Body of pancreas (tissue), 4 donors: ENCODE results near the gene DGKD. TPM values are rescaled to one million over a fixed set of nuclear protein-coding genes. Genes with fewer than 3 reads are reported as not detected.

ENCODE experiments used
- ATAC-seq: fragments of 150-250 bp; one replicate; pipeline ENCODE4 v1.9.1; 2016
- DNase-seq, 4 donors: peaks; one replicate each; pipeline ENCODE4 v3.0.0-alpha.2; 2019
- H3K27ac ChIP-seq, 4 donors: fragments of 200-600 bp; sonication (generic); 1 replicate in 3 of 4; 2 replicates in 1 of 4; pipeline versions ENCODE4 v1.5.1 to v1.6.1; 2016 to 2019; ENCODE audit warnings: mild to moderate bottlenecking in 1 of 4, mixed read lengths in 1 of 4, moderate library complexity in 1 of 4
- H3K27me3 ChIP-seq, 2 donors: fragments of 200-600 bp; sonication (generic); one replicate each; pipeline ENCODE4 v1.6.0; 2016; ENCODE audit warnings: mild to moderate bottlenecking in 1 of 2
- H3K36me3 ChIP-seq, 2 donors: fragments of 200-600 bp; sonication (generic); replicated peaks in 1 of 2; 2 replicates each; pipeline ENCODE4 v1.5.1; 2016; ENCODE audit warnings: low read depth in 2 of 2; ENCODE audit not compliant: insufficient read depth in 1 of 2
- H3K4me1 ChIP-seq: fragments of 200-600 bp; sonication (generic); one replicate; pipeline ENCODE4 v1.6.0; 2016
- H3K4me3 ChIP-seq, 2 donors: fragments of 200-600 bp; sonication (generic); 1 replicate in 1 of 2; 2 replicates in 1 of 2; pipeline ENCODE4 v1.5.1; 2016 to 2019
- H3K9me3 ChIP-seq, 3 donors: fragments of 200-600 bp; sonication (generic); 1 replicate in 2 of 3; 2 replicates in 1 of 3; pipeline ENCODE4 v1.5.1; 2016
- CTCF ChIP-seq, 7 experiments: fragments of 450-650 bp in 4 of 7; fragments of 200-600 bp in 3 of 7; sonication (generic) in 3 of 7; IDR thresholded peaks; one replicate each; pipeline ENCODE4 v1.5.1; 2016 to 2019; ENCODE audit warnings: antibody characterized with exemption in 7 of 7
- POLR2A ChIP-seq, 3 donors: fragments of 450-650 bp; IDR thresholded peaks; one replicate each; pipeline ENCODE4 v1.6.1; 2016; ENCODE audit warnings: antibody characterized with exemption in 3 of 3, mild to moderate bottlenecking in 2 of 3
- WGBS, 2 donors: methylation state at CpG; one replicate each; pipeline ENCODE4 v1.1.5; 2017; 5-methylcytosine and 5-hydroxymethylcytosine counted together
- intact Hi-C: fragments of 100-400 bp; cut with DNase I; formaldehyde crosslinking; loops from one replicate; pipeline ENCODE4 v1.15.1; 2023
- total RNA-seq, 2 donors: library from RNA; depleted of rRNA; stranded (reverse); fragments of >200 nt; gene quantifications; one replicate each; pipeline ENCODE4 v1.1.0, GENCODE V29; 2016

DGKD gene
- total RNA-seq, 2 donors from 2014 or later: 9.1 to 30.3 TPM

DNA sequence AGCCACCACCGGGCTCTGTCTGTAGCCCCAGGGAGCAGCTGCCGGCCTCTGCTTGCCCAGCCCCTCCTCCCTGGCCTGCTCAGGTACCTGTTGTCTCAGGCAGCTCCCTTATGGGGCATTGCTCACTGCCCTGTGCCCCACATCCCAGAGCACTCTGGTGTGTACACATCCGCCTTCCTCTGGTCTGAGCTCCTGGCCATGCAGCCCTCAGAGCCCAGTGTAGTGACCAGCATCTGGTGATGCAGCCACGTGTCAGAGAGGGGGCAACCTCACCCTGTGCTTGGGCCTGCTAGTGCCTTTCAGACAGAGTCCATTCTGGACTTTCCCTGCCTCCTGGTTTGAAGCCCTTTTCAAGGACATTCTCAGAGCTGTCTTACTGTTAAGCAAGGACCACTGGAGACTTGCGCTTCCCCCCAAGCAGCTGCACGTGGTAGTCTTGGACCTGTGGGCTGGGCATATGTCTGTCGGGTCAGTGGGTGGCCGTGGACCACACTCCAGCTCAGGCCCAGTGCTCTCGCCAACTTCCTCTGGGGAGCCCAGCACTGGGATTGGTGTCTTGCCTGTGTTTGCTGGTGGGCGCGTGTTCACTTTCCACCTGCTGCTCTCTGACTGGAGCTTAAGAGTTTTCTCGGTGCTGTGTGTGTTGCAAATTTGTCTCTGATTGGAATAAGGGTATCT, 30.7 kb downstream of the DGKD start:
- Histone ChIP-seq H3K36me3 (no peaks in the 10 kb centered on the region), H3K4me1 (peaks cover 19% of the 10 kb centered on the region), H3K27me3 (no peaks in the 10 kb centered on the region), H3K9me3 (no peaks in the 10 kb centered on the region), H3K4me3 (no peak overlapping the region), H3K27ac (no peak overlapping the region)
- no peak for ATAC-seq
- WGBS, 2 donors: 84 to 91% methylated on average over 9 to 12 of the region's 12 CpGs
- intact Hi-C loops: no loop called here
- DNase-seq: no peak
- TF ChIP-seq CTCF (IDR thresholded peaks at IDR 0.05): no peak
- TF ChIP-seq POLR2A (IDR thresholded peaks at IDR 0.05): no peak

GRCh38 chr2:233385489-233386044, 31.3 kb downstream of the DGKD start:
- ATAC-seq: no peak
- TF ChIP-seq POLR2A (IDR thresholded peaks at IDR 0.05): no peak
- TF ChIP-seq CTCF (IDR thresholded peaks at IDR 0.05): no peak
- no peaks in the 10 kb centered on the region for H3K9me3 ChIP-seq
- H3K36me3 ChIP-seq: no peaks in the 10 kb centered on the region
- intact Hi-C loops: no loop called here
- H3K4me3 ChIP-seq: no peak overlapping the region
- H3K4me1 ChIP-seq: peaks cover 19% of the 10 kb centered on the region
- 79 to 84% methylated on average over 14 of the region's 14 CpGs for WGBS, 2 donors
- no peak for DNase-seq
- H3K27me3 ChIP-seq: no peaks in the 10 kb centered on the region
- no peak overlapping the region for H3K27ac ChIP-seq

DNA sequence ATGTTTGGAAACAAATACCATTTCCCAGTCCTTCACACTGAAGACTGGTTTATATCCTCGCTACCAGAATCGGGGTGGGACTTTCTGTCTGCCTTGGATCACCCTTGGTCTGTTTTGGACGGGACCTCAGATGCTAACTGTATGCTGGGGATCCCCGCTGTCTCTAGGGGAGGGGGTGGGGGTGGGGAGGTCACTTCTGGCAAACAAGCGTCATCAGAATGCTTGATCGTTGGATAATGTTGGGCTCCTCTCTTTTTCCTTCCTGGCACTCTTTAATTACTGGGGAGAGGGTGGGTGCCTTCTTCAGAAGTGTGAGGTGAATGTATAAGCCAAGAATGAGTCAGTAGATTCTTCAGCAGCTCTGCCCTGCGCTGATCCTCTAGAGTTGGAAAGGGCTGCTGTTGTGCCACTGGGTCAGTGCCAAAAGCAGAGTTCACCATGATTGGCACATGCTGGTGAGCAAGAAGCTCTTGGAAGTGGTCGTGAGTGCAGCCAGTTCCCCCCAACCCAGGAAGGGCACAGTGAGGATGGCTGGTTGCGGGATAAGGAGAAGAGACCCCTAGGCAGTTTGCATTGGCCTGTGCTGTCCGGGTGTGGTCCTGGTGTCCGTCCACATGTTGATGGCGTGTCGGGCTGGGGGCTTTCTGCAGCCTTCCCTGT, 32.2 kb downstream of the DGKD start:
- H3K4me1 ChIP-seq: peaks cover 13% of the 10 kb centered on the region
- ATAC-seq (no peak), DNase-seq (no peak)
- WGBS, 2 donors: 83 to 90% methylated on average over 13 of the region's 13 CpGs
- no peak overlapping the region for H3K4me3 ChIP-seq
- no peaks in the 10 kb centered on the region for H3K36me3 ChIP-seq
- TF ChIP-seq CTCF (IDR thresholded peaks at IDR 0.05) (no peak), POLR2A (IDR thresholded peaks at IDR 0.05) (no peak)
- H3K27me3 ChIP-seq: no peaks in the 10 kb centered on the region
- H3K9me3 ChIP-seq: no peaks in the 10 kb centered on the region
- intact Hi-C loops: no loop called here
- H3K27ac ChIP-seq: peak overlapping the region in 1 of 4 donors; percentile 31

DNA sequence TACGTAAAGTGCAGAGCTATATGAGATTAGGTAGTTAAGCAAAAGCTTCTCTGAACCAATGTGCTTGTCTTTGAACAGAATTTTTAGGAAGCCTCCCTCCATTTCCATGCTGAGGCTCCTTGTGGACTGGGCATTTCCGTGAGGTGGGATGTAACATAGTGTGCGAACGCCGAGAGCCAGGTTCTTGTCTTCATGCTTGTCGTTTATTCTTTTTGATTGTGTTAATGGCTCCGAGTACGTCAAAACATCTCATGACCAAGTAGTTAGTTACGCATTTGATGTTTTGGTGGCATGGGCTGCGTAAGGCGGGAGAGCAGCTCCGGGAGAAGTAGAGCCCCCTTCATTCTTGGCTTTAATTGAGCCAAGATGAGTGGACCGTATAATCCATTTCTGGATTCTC, 32.9 kb downstream of the DGKD start:
- peaks cover 13% of the 10 kb centered on the region for H3K4me1 ChIP-seq
- WGBS, 2 donors: 94% methylated on average over 13 of the region's 13 CpGs
- no peak for ATAC-seq
- no peaks in the 10 kb centered on the region for H3K36me3 ChIP-seq
- H3K9me3 ChIP-seq: no peaks in the 10 kb centered on the region
- no peaks in the 10 kb centered on the region for H3K27me3 ChIP-seq
- DNase-seq: no peak
- no peak overlapping the region for H3K4me3 ChIP-seq
- intact Hi-C loops: no loop called here
- TF ChIP-seq POLR2A (IDR thresholded peaks at IDR 0.05) (no peak), CTCF (IDR thresholded peaks at IDR 0.05) (no peak)
- H3K27ac ChIP-seq: peak overlapping the region in 3 of 4 donors; percentile 31 to 59 (median 52)
